GM12878 (cell line): Measurements from ENCODE around the gene GPC2. TPM values are rescaled to one million over a fixed set of nuclear protein-coding genes. Genes with fewer than 3 reads are reported as not detected.

Experiments
- ATAC-seq: fragments of 200-7000 bp; cut with Tn5 transposase; 3 replicates; pipeline ENCODE4 v1.9.1; 2020; ENCODE audit warnings: mild to moderate bottlenecking, moderate library complexity
- BruUV-seq: library from RNA; stranded (reverse); fragments of 400-500 nt; replicated peaks from 2 replicates; lab custom pipeline; 2021; lab: Mats Ljungman, UMichigan
- CTCF ChIA-PET: fragments of 300-600 bp; sonication (Branson Sonifier 250); formaldehyde crosslinking; extraction: SDS; loops from one replicate; lab custom pipeline; 2021; ENCODE audit warnings: inconsistent platforms; lab: Yijun Ruan, JAX
- POLR2A ChIA-PET: fragments of 350-600 bp; formaldehyde crosslinking; extraction: SDS; loops from one replicate; lab custom pipeline; 2021; ENCODE audit warnings: inconsistent platforms; lab: Charles Lee
- RAD21 ChIA-PET: fragments of 300-600 bp; sonication (Branson Sonifier 250); formaldehyde crosslinking; loops from one replicate; lab custom pipeline; 2023; ENCODE audit warnings: antibody characterized with exemption; ENCODE audit not compliant: unreplicated experiment; lab: Charles Lee
- SMC1A ChIA-PET: fragments of 300-600 bp; sonication (Branson Sonifier 250); formaldehyde crosslinking; loops from one replicate; lab custom pipeline; 2023; ENCODE audit not compliant: unreplicated experiment, uncharacterized antibody; lab: Charles Lee
- DNase-seq: peaks from one replicate; pipeline ENCODE4 v3.0.0-alpha.2; 2011; ENCODE audit warnings: low read depth, low spot score
- FAIRE-seq: peaks from 3 replicates; lab custom pipeline; 2011; peaks lifted over from hg19 to GRCh38; lab: Jason Lieb, UNC
- H2AFZ ChIP-seq: 2 replicates; pipeline ENCODE4 v1.6.0; 2011; ENCODE audit warnings: low read depth, low read length, control low read depth; ENCODE audit not compliant: control insufficient read depth
- H3K27ac ChIP-seq: 2 replicates; pipeline ENCODE4 v1.5.1; 2011; ENCODE audit warnings: control low read depth; ENCODE audit not compliant: control insufficient read depth, insufficient read depth
- H3K27me3 ChIP-seq, 2 experiments: replicated peaks in 1 of 2; 2 replicates each; pipeline versions ENCODE4 v1.6.0 to v1.6.1; 2011; ENCODE audit warnings: low read length in 1 of 2; ENCODE audit not compliant: control insufficient read depth in 2 of 2, insufficient read depth in 2 of 2
- H3K36me3 ChIP-seq, 2 experiments: 2 replicates each; pipeline ENCODE4 v1.5.1; 2011; ENCODE audit warnings: low read length in 1 of 2; ENCODE audit not compliant: control insufficient read depth in 2 of 2, insufficient read depth in 2 of 2
- H3K4me1 ChIP-seq: 2 replicates; pipeline ENCODE4 v1.6.1; 2011; ENCODE audit warnings: mild to moderate bottlenecking, low read length, moderate library complexity, mixed read lengths; ENCODE audit not compliant: control insufficient read depth, insufficient read depth
- H3K4me2 ChIP-seq: 2 replicates; pipeline ENCODE4 v1.6.0; 2011; ENCODE audit warnings: control low read depth; ENCODE audit not compliant: control insufficient read depth, insufficient read depth
- H3K4me3 ChIP-seq: fragments of 200-600 bp; sonication (generic); 2 replicates; pipeline ENCODE4 v1.5.1; 2016
- H3K79me2 ChIP-seq: 2 replicates; pipeline ENCODE4 v1.6.0; 2011; ENCODE audit warnings: low read length; ENCODE audit not compliant: control insufficient read depth, insufficient read depth
- H3K9ac ChIP-seq: 2 replicates; pipeline ENCODE4 v1.8.0; 2011; ENCODE audit warnings: low read length, control low read depth, mixed read lengths; ENCODE audit not compliant: control insufficient read depth, insufficient read depth
- H3K9me3 ChIP-seq: replicated peaks from 3 replicates; pipeline ENCODE4 v1.5.1; 2011; ENCODE audit warnings: mild to moderate bottlenecking, low read length; ENCODE audit not compliant: control insufficient read depth, insufficient read depth
- H4K20me1 ChIP-seq: 2 replicates; pipeline ENCODE4 v1.6.0; 2011; ENCODE audit not compliant: control insufficient read depth, insufficient read depth
- BCLAF1 ChIP-seq: fragments of 450-650 bp; IDR thresholded peaks from 2 replicates; pipeline ENCODE4 v1.6.1; 2017; ENCODE audit warnings: antibody characterized with exemption, mild to moderate bottlenecking, moderate library complexity
- BHLHE40 ChIP-seq, 2 experiments: fragments of 450-650 bp in 1 of 2; IDR thresholded peaks; 2 replicates each; pipeline ENCODE4 v1.6.1; 2011 to 2017; ENCODE audit warnings: low read depth in 2 of 2, borderline replicate concordance in 1 of 2, improper control_type of control experiment in 1 of 2, low read length in 1 of 2, mild to moderate bottlenecking in 1 of 2
- E4F1 ChIP-seq: fragments of 450-650 bp; IDR thresholded peaks from 2 replicates; pipeline ENCODE4 v1.6.1; 2018; ENCODE audit warnings: borderline replicate concordance, mild to moderate bottlenecking; ENCODE audit not compliant: partially characterized antibody
- NBN ChIP-seq: fragments of 450-650 bp; IDR thresholded peaks from 2 replicates; pipeline ENCODE4 v1.6.1; 2016
- NFYB ChIP-seq: IDR thresholded peaks from 2 replicates; pipeline ENCODE4 v1.6.1; 2011; ENCODE audit warnings: low read depth, mild to moderate bottlenecking, low read length, improper control_type of control experiment, moderate library complexity; ENCODE audit not compliant: insufficient read depth
- RAD51 ChIP-seq: fragments of 450-650 bp; IDR thresholded peaks from 2 replicates; pipeline ENCODE4 v1.6.1; 2016; ENCODE audit warnings: moderate library complexity, mild to moderate bottlenecking, inconsistent platforms
- RUNX3 ChIP-seq: IDR thresholded peaks from 2 replicates; pipeline ENCODE4 v1.6.1; 2012; ENCODE audit warnings: low read length, inconsistent platforms
- STAT3 ChIP-seq: IDR thresholded peaks from 2 replicates; pipeline ENCODE4 v1.6.1; 2011; ENCODE audit warnings: low read depth, low read length, improper control_type of control experiment
- TCF3 ChIP-seq: IDR thresholded peaks from 2 replicates; pipeline ENCODE4 v1.6.1; 2012; ENCODE audit warnings: low read depth, mild to moderate bottlenecking, low read length, borderline replicate concordance; ENCODE audit not compliant: insufficient read depth
- ZBTB4 ChIP-seq: fragments of 450-650 bp; formaldehyde crosslinking; IDR thresholded peaks from 2 replicates; pipeline ENCODE4 v1.4.0; 2022; ENCODE audit warnings: mild to moderate bottlenecking, moderate library complexity
- ZNF217 ChIP-seq: fragments of 450-650 bp; IDR thresholded peaks from 2 replicates; pipeline ENCODE4 v1.6.1; 2017; ENCODE audit warnings: antibody characterized with exemption, mild to moderate bottlenecking
- ZNF274 ChIP-seq: IDR thresholded peaks from one replicate; pipeline ENCODE4 v1.8.0; 2011; ENCODE audit not compliant: insufficient read length, insufficient read depth
- WGBS: methylation state at CpG from one replicate; pipeline ENCODE4 v1.1.6; 2016; ENCODE audit warnings: low lambda C conversion rate; ENCODE audit not compliant: insufficient replicate concordance, insufficient coverage; ENCODE audit errors: missing lambda C conversion rate; 5-methylcytosine and 5-hydroxymethylcytosine counted together
- in situ Hi-C: fragments of 300-500 bp; cut with MboI; formaldehyde crosslinking; loops from 9 replicates; pipeline ENCODE4 v1.14.3; 2018; ENCODE audit warnings: mixed read lengths
- intact Hi-C: fragments of 100-400 bp; cut with micrococcal nuclease; formaldehyde crosslinking; loops from one replicate; pipeline ENCODE4 v1.14.2; 2022; ENCODE audit not compliant: unreplicated experiment
- polyA plus RNA-seq, 11 experiments: library from polyadenylated mRNA; depleted of rRNA in 4 of 11; unstranded in 6 of 11; stranded (reverse) in 5 of 11; fragments of >200 nt; fragmentation: Nextera tagmentation in 4 of 11; fragmentation: Illumina TruSeq in 1 of 11; extraction: Ambion mirVana in 4 of 11; extraction: Trizol in 1 of 11; gene quantifications; 1 replicate in 1 of 11; 2 replicates in 10 of 11; pipeline versions ENCODE4 v1.2.1 to v1.2.3, GENCODE V29; 2011 to 2016; ENCODE audit warnings: inconsistent platforms in 2 of 11, missing spikeins in 2 of 11, low read depth in 1 of 11
- total RNA-seq, 4 experiments: library from RNA; depleted of rRNA in 3 of 4; stranded (reverse); fragments of >200 nt in 3 of 4; fragmentation: Illumina TruSeq in 1 of 4; extraction: Trizol in 1 of 4; gene quantifications; 2 replicates each; pipeline versions ENCODE4 v1.2.1 to v1.2.3, GENCODE V29; 2013 to 2021

GPC2 gene
- total and polyA plus RNA-seq, 10 of the 15 experiments (the other 5 are each of a cell fraction or from before 2014, with no cell fraction given): 0.19 to 6.3 (median 0.77) TPM

GRCh38 chr7:100171840-100172239 is 5.3 kb downstream of the GPC2 start (continued):
- no peak for TF ChIP-seq BCLAF1
- TF ChIP-seq ZNF217: no peak
- TF ChIP-seq RUNX3: peak; percentile 43; the same call in 1 of the 2 replicates

- RAD21 ChIA-PET: interaction anchor here (1.5 kb wide), 1 partner anchor 40 kb away, joined by 5 read pairs; no protein-coding TSS in a partner anchor
- Histone ChIP-seq H4K20me1 (no peaks in the 10 kb centered on the region), H3K27me3 (peaks cover 4 to 6% of the 10 kb centered on the region in 2 experiments; a peak in 3 of 4 replicates), H3K36me3 (no peaks in the 10 kb centered on the region), H3K79me2 (no peaks in the 10 kb centered on the region), H3K9ac (no peak overlapping the region), H3K4me1 (peaks cover 49% of the 10 kb centered on the region), H3K27ac (no peak overlapping the region), H3K4me2 (peak overlapping the region; percentile 72), H3K9me3 (no peaks in the 10 kb centered on the region), H3K4me3 (peak overlapping the region; percentile 39; the same call in 1 of the 2 replicates), H2AFZ (peak overlapping the region; percentile 26)
- ATAC-seq (peak; percentile 50), DNase-seq (no peak), FAIRE-seq (no peak)
- in situ Hi-C loops (no loop called here), intact Hi-C loops (no loop called here)
- POLR2A ChIA-PET: interaction anchor here (0.5 to 0.9 kb wide), 4 partner anchors 14 to 90 kb away, joined by 3 to 5 read pairs (median 3); no protein-coding TSS in a partner anchor
- no TSS peak for BruUV-seq
- CTCF ChIA-PET: interaction anchor here (1.2 kb wide), 1 partner anchor 19 kb away, joined by 4 read pairs; no protein-coding TSS in a partner anchor
- WGBS: 9% methylated on average over 22 of the region's 61 CpGs
- SMC1A ChIA-PET: interaction anchor here (1.1 kb wide), 1 partner anchor 10 kb away, joined by 3 read pairs; no protein-coding TSS in a partner anchor
- TF ChIP-seq E4F1 (no peak), ZBTB4 (CRISPR knock-in tag) (no peak), NFYB (no peak), NBN (no peak), TCF3 (no peak), BHLHE40 (IDR thresholded peaks at IDR 0.05; ENCODE audit: borderline replicate concordance in 1 of 2, low read depth in 2 of 2, low read length in 1 of 2) (no peak), RAD51 (no peak), STAT3 (no peak), ZNF274 (no peak)
These were observed 6.0 kb downstream of the GPC2 start for GRCh38 chr7:100171087-100171681.
